IPS DF 6.9 (cell line): Measurements from ENCODE around the gene CCDC91.

ENCODE experiments used
- DNase-seq: peaks from one replicate; pipeline ENCODE4 v3.0.0-alpha.2; 2013; ENCODE audit warnings: low read depth, low spot score
- H3K27ac ChIP-seq: one replicate; pipeline ENCODE4 v1.5.1; 2013; ENCODE audit warnings: low read length, control low read depth
- H3K27me3 ChIP-seq: 2 replicates; pipeline ENCODE4 v1.6.1; 2013; ENCODE audit warnings: mild to moderate bottlenecking, low read length; ENCODE audit not compliant: control insufficient read depth, insufficient read depth
- H3K36me3 ChIP-seq: 2 replicates; pipeline ENCODE4 v1.6.1; 2013; ENCODE audit warnings: low read length; ENCODE audit not compliant: control insufficient read depth, insufficient read depth
- H3K4me1 ChIP-seq: 2 replicates; pipeline ENCODE4 v1.6.1; 2013; ENCODE audit warnings: low read length; ENCODE audit not compliant: control insufficient read depth, insufficient read depth
- H3K4me3 ChIP-seq: 2 replicates; pipeline ENCODE4 v1.5.1; 2013; ENCODE audit warnings: mild to moderate bottlenecking, low read length
- H3K9me3 ChIP-seq: 2 replicates; pipeline ENCODE4 v1.6.1; 2013; ENCODE audit warnings: low read length, inconsistent platforms; ENCODE audit not compliant: control insufficient read depth, insufficient read depth
- WGBS: extraction: QIAGEN DNeasy Blood & Tissue Kit; methylation state at CpG from one replicate; pipeline ENCODE4 v1.1.7; 2013; ENCODE audit warnings: mixed read lengths, missing lambda C conversion rate; ENCODE audit not compliant: insufficient read length, insufficient coverage; 5-methylcytosine and 5-hydroxymethylcytosine counted together

Gene CCDC91

DNA sequence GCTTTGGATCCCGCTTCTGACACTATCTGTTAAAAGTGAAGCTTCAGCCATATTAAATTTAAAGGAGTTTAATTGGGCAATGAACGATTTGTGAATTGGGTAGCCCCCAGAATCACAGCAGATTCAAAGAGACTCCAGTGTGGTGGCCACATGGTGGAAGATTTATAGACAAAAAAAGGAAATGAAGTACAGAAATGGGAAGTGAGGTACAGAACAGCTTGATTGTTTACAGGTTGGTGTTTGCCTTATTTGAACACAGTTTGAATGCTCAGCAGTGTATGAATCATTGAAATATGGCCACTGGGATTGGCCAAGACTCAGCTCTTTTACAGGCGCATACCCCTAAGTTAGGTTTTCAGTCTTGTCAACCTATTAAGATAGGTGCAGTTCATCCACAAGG lies 21.9 kb downstream of the CCDC91 start:
- no peak for DNase-seq
- Histone ChIP-seq H3K36me3 (peaks cover 2% of the 10 kb centered on the region; the same call in 1 of the 2 replicates), H3K9me3 (peaks cover 2% of the 10 kb centered on the region; the same call in 1 of the 2 replicates), H3K4me3 (no peak overlapping the region), H3K4me1 (no peaks in the 10 kb centered on the region), H3K27me3 (no peaks in the 10 kb centered on the region), H3K27ac (no peak overlapping the region)
- no CpG with 5 or more reads among the region's 3 CpGs for WGBS

DNA sequence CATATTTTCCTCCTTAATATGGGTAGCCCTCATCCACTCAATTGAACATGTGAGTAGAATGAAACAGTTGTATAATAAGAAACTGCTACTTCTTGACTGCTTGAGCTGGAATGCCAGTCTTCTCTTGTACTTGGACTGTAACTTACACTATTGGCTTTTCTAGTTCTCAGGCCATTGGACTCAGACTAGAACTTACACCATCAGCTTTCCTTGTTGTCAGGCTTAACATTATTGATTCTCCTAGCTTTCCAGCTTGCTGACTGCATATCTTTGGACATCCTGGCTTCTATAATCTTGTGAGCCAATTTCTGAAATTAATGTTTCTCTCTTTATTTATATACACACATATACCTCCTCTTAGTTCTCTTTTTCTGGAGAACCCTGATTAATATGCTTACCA lies 24.8 kb downstream of the CCDC91 start:
- DNase-seq = no peak
- Histone ChIP-seq H3K27me3 (no peaks in the 10 kb centered on the region), H3K27ac (no peak overlapping the region), H3K4me1 (no peaks in the 10 kb centered on the region; the same call in 1 of the 2 replicates), H3K4me3 (no peak overlapping the region), H3K9me3 (peaks cover 2% of the 10 kb centered on the region; the same call in 1 of the 2 replicates), H3K36me3 (peaks cover 2% of the 10 kb centered on the region; the same call in 1 of the 2 replicates)

DNA sequence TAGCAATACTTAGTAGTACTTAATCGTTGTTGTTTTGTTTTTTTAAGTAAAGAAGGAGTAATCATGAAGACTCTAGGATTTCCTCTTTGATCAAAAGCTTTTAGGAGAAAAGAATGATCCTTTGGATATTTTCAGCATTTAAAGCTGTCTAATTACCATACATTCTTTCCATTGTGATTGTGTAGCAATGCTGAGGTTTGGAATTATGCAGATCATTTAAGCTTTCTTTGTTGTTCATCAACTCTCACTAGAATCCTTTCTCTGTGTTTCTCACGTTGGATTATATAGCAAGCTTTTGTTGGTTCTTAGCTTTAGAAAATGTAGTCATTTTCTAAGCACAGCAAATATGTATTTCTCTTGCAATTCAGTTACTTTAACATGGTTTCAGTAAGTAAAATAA lies 25.8 kb downstream of the CCDC91 start:
- H3K27ac ChIP-seq = no peak overlapping the region
- DNase-seq = no peak
- H3K4me3 ChIP-seq = no peak overlapping the region
- peaks cover 2% of the 10 kb centered on the region; the same call in 1 of the 2 replicates for H3K36me3 ChIP-seq
- no peaks in the 10 kb centered on the region; the same call in 1 of the 2 replicates for H3K4me1 ChIP-seq
- WGBS = no CpG with 5 or more reads among the region's 2 CpGs
- no peaks in the 10 kb centered on the region for H3K27me3 ChIP-seq
- peaks cover 1% of the 10 kb centered on the region; the same call in 1 of the 2 replicates for H3K9me3 ChIP-seq

DNA sequence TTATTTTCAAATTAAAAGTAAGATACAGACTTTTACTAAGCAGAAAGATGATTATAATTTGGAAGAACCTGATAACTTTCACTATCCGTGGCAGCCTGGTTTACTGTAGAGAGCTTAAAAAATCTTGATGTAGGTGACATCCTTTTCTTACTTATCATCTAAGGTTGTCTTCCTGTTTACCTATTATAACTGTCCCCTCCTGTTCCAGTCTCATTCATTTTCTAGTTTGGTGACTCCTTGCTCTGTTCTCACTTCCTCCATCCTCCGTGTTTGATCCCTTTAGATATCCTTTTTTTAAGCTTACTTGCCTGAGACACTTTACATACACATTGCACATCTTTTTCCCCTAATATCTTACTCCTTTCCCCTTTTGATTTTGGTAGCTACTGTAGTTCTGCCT lies 27.5 kb downstream of the CCDC91 start:
- DNase-seq = no peak
- Histone ChIP-seq H3K36me3 (no peaks in the 10 kb centered on the region), H3K27ac (no peak overlapping the region), H3K4me1 (no peaks in the 10 kb centered on the region; the same call in 1 of the 2 replicates), H3K27me3 (no peaks in the 10 kb centered on the region), H3K9me3 (no peaks in the 10 kb centered on the region), H3K4me3 (no peak overlapping the region)
- WGBS = no CpG with 5 or more reads among the region's 2 CpGs

DNA sequence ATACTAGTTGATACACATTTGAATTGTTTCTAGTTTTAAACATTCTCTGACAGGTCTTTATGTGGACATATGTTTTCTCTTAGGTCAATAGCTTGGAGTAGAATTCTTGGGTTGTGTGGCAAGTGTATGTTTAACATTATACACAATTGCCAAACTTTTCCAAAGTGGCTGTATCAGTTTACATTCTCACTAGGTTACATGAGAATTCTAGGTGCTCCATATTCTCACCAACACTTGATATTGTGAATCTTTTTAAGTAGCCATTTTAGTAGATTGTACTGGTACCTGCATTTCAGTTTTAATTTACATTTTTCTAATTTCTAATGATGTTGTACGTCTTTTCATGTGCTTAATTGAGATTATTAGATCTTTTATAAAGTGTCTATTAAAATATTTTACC lies 28.6 kb downstream of the CCDC91 start:
- Histone ChIP-seq H3K27ac (no peak overlapping the region), H3K4me3 (no peak overlapping the region), H3K4me1 (no peaks in the 10 kb centered on the region; the same call in 1 of the 2 replicates), H3K27me3 (no peaks in the 10 kb centered on the region), H3K9me3 (no peaks in the 10 kb centered on the region), H3K36me3 (no peaks in the 10 kb centered on the region)
- DNase-seq = no peak
- WGBS = no CpG with 5 or more reads among the region's 1 CpG

DNA sequence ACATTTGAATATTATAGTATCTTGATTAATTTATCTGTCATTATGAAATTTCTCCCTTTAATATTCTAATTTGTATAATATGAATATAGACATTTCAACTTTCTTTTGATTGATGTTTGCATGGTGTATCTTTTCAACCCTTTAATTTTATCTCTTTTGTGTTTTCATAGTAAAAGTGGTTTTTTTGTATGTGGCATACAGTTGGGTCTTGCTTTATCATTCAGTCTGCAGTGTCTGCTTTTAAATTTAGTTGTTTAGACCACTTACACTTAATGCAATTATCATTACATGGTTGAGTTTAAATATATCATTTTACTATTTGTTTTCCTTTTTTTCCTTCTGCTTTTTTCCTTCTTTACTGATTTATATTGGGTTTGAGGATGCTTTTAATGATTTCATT lies 29.6 kb downstream of the CCDC91 start:
- Histone ChIP-seq H3K4me3 (no peak overlapping the region), H3K9me3 (no peaks in the 10 kb centered on the region), H3K36me3 (no peaks in the 10 kb centered on the region), H3K4me1 (no peaks in the 10 kb centered on the region; the same call in 1 of the 2 replicates), H3K27me3 (no peaks in the 10 kb centered on the region), H3K27ac (no peak overlapping the region)
- no peak for DNase-seq

DNA sequence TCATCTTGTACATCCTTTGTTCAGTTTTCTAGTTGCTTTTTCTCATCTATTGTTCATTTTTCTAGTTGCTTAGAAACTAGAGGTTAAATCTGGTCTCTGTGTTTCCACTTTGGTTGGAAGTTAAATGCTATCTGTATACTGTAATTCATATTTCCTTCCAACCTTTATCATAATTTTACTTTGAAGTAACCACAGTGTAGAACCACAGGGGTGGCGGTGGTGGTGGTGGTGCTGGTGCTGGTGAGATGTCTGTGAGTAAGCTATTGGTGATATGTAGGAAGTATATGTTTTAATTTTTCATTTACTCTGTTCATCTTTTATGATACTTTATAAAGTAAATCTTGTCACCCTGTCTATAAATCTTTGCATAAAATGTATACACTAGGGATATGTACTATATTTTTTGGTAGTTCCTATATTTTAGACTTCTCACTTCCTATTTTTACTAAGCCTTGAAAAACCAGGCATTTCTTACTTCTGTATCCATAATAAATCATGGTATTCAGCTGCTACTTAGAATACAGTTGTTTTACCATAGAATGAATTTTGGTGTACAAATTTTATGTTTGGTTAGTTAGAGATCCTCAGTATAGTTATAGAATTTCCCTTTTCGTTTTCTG lies 31.9 kb downstream of the CCDC91 start:
- H3K27me3 ChIP-seq = no peaks in the 10 kb centered on the region
- H3K9me3 ChIP-seq = no peaks in the 10 kb centered on the region
- no CpG with 5 or more reads among the region's 2 CpGs for WGBS
- H3K4me1 ChIP-seq = no peaks in the 10 kb centered on the region; the same call in 1 of the 2 replicates
- no peaks in the 10 kb centered on the region for H3K36me3 ChIP-seq
- DNase-seq = no peak
- H3K27ac ChIP-seq = no peak overlapping the region
- H3K4me3 ChIP-seq = no peak overlapping the region

DNA sequence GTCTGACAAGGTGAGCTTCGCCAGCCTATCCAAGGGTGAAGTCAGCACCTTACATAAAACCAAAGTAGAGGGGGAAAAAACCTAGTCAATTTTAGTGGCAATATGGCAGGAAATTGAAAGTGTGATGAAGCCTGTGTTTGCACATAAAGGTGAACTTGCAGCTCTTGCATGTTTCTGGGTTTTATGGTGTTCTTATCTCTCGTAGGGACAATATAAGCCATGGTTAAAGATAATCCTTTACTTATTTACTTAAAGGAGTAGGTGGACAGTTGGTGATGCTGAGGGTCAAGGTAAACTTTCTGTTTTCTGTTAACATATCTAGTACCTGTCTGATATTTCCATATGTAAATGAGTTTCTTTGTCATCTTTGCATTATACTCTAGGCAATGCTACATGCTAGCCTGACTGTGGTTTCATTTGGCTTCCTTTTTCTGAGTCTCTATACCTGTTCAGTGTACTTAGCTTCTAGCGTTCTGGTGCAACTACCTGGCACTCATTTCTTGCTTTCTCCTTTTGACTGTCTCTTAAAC lies 32.8 kb downstream of the CCDC91 start:
- H3K9me3 ChIP-seq = no peaks in the 10 kb centered on the region
- no peak overlapping the region for H3K4me3 ChIP-seq
- H3K27me3 ChIP-seq = no peaks in the 10 kb centered on the region
- no CpG with 5 or more reads among the region's 3 CpGs for WGBS
- no peaks in the 10 kb centered on the region for H3K36me3 ChIP-seq
- H3K27ac ChIP-seq = no peak overlapping the region
- DNase-seq = no peak
- H3K4me1 ChIP-seq = no peaks in the 10 kb centered on the region; the same call in 1 of the 2 replicates

DNA sequence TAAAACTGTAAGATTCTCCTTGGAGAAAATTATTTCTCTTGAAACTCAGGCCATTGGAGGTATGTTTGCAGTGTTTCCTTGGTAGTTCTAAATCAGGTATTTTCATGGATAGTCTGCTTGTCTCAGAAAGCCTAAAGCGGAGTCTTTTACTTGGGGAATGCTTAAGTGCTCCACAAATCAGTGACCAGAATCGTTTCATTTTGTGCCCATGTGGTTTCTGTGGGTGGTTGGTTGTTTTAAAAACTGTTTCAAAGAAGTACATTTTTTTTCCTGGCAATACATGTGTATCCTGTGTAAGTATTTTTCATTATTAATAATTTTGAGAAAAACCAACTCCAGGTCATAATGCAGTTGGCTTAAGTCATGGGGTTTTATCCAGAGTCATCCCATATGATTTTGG lies 33.6 kb downstream of the CCDC91 start:
- H3K4me3 ChIP-seq = no peak overlapping the region
- no peaks in the 10 kb centered on the region for H3K9me3 ChIP-seq
- H3K4me1 ChIP-seq = no peaks in the 10 kb centered on the region; the same call in 1 of the 2 replicates
- no CpG with 5 or more reads among the region's 2 CpGs for WGBS
- no peak for DNase-seq
- H3K27ac ChIP-seq = no peak overlapping the region
- no peaks in the 10 kb centered on the region for H3K27me3 ChIP-seq
- no peaks in the 10 kb centered on the region for H3K36me3 ChIP-seq

DNA sequence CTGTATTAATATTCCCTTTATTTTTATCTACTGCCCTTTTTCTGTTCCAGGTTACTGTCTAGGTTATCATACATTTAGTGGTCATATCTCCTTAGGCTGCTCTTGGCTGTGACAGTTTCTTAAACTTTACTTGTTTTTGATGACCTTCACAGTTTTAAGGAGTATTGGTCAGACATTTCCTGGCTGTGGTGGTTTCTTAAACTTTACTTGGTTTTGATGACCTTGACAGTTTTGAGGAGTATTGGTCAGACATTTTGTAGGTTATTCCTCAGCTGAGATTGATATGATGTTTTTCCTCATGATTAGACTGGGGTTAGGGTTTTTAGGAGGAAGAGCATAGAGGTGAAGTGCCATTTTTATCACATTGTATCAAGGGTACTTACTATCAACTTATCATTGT lies 36.4 kb downstream of the CCDC91 start:
- H3K36me3 ChIP-seq = no peaks in the 10 kb centered on the region
- no peaks in the 10 kb centered on the region for H3K9me3 ChIP-seq
- no peak for DNase-seq
- no peaks in the 10 kb centered on the region; the same call in 1 of the 2 replicates for H3K4me1 ChIP-seq
- H3K4me3 ChIP-seq = no peak overlapping the region
- H3K27ac ChIP-seq = no peak overlapping the region
- H3K27me3 ChIP-seq = no peaks in the 10 kb centered on the region

DNA sequence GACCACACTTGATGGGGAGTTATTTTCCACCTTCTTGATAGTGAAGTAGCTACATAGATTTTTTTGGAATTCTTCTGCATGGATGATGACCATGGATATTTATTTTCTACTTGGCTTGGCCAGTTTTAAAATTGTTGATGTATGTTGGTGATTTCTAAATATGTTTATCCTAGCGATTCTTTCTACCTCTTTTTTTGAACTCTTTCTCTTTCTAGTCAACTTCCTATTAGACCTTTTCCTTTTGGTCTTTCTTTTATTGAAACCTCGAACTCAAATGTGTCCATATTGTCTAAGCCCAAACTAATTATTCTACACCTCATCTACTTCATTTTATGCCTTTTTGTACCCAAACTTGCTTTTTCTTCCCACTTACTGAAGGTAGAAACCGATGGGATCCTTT lies 37.0 kb downstream of the CCDC91 start:
- H3K36me3 ChIP-seq = no peaks in the 10 kb centered on the region
- no peaks in the 10 kb centered on the region for H3K27me3 ChIP-seq
- no CpG with 5 or more reads among the region's 3 CpGs for WGBS
- no peaks in the 10 kb centered on the region for H3K4me1 ChIP-seq
- H3K9me3 ChIP-seq = no peaks in the 10 kb centered on the region
- no peak overlapping the region for H3K27ac ChIP-seq
- no peak for DNase-seq
- H3K4me3 ChIP-seq = no peak overlapping the region
